HEK293 (cell line): Measurements from ENCODE around the gene POT1.

Experiments
- CTCF ChIA-PET: fragments of 350-600 bp; formaldehyde crosslinking; extraction: SDS; loops from one replicate; lab custom pipeline; 2021; ENCODE audit warnings: antibody characterized with exemption; lab: Yijun Ruan, JAX
- POLR2A ChIA-PET: fragments of 300-600 bp; formaldehyde crosslinking; extraction: SDS; loops from one replicate; lab custom pipeline; 2020; ENCODE audit warnings: antibody characterized with exemption, inconsistent platforms; lab: Yijun Ruan, JAX
- H3K27ac ChIP-seq: fragments of 200-500 bp; sonication (Bioruptor generic); 2 replicates; pipeline ENCODE4 v1.5.1; 2014; ENCODE audit warnings: low read depth, low read length, control low read depth, inconsistent platforms; ENCODE audit errors: extremely low read depth
- H3K36me3 ChIP-seq, 2 experiments: fragments of 200-500 bp in 1 of 2; sonication (Bioruptor generic) in 1 of 2; 1 replicate in 1 of 2; 2 replicates in 1 of 2; pipeline ENCODE4 v1.5.1; 2014 to 2017; ENCODE audit warnings: inconsistent platforms in 2 of 2, low read length in 2 of 2; ENCODE audit not compliant: control insufficient read depth in 2 of 2, insufficient read depth in 1 of 2
- H3K4me1 ChIP-seq: fragments of 200-500 bp; sonication (Bioruptor generic); 2 replicates; pipeline ENCODE4 v1.5.1; 2014; ENCODE audit warnings: mild to moderate bottlenecking, low read length, inconsistent platforms; ENCODE audit not compliant: control insufficient read depth, insufficient read depth
- H3K4me3 ChIP-seq: 2 replicates; pipeline ENCODE4 v1.5.1; 2011; ENCODE audit warnings: low read depth, mild to moderate bottlenecking, control low read depth, low read length, moderate library complexity
- H3K9me3 ChIP-seq: fragments of 200-500 bp; sonication (Bioruptor generic); 2 replicates; pipeline ENCODE4 v1.5.1; 2014; ENCODE audit warnings: low read depth, low read length, inconsistent platforms; ENCODE audit not compliant: control insufficient read depth, insufficient read depth
- GLIS2 ChIP-seq: fragments of 450-650 bp; formaldehyde crosslinking; IDR thresholded peaks from 2 replicates; pipeline ENCODE4 v1.5.1; 2016; ENCODE audit warnings: missing biosample characterization, missing genetic modification characterization
- HOXD13 ChIP-seq: sonication (generic); formaldehyde crosslinking; IDR thresholded peaks from 2 replicates; pipeline ENCODE4 v1.8.0; 2022; ENCODE audit warnings: missing genetic modification reagents, borderline replicate concordance
- KLF8 ChIP-seq: fragments of 450-650 bp; formaldehyde crosslinking; IDR thresholded peaks from 2 replicates; pipeline ENCODE4 v1.5.1; 2016; ENCODE audit warnings: missing biosample characterization, missing genetic modification characterization
- OVOL3 ChIP-seq: fragments of 450-650 bp; formaldehyde crosslinking; IDR thresholded peaks from 2 replicates; pipeline ENCODE4 v1.5.1; 2016; ENCODE audit warnings: missing biosample characterization, missing genetic modification characterization
- PRDM1 ChIP-seq: fragments of 450-650 bp; formaldehyde crosslinking; IDR thresholded peaks from 2 replicates; pipeline ENCODE4; 2016; ENCODE audit warnings: missing biosample characterization, missing genetic modification characterization
- SCRT1 ChIP-seq: fragments of 450-650 bp; formaldehyde crosslinking; IDR thresholded peaks from 2 replicates; pipeline ENCODE4 v1.5.1; 2016; ENCODE audit warnings: missing biosample characterization, missing genetic modification characterization, borderline replicate concordance
- SCRT2 ChIP-seq: fragments of 450-650 bp; formaldehyde crosslinking; IDR thresholded peaks from 2 replicates; pipeline ENCODE4 v1.5.1; 2016; ENCODE audit warnings: missing biosample characterization, missing genetic modification characterization
- TCF7L2 ChIP-seq: IDR thresholded peaks from 2 replicates; pipeline ENCODE4 v1.6.1; 2011; ENCODE audit warnings: low read depth, mild to moderate bottlenecking, inconsistent platforms, low read length, moderate library complexity, borderline replicate concordance
- ZBTB20 ChIP-seq: fragments of 450-650 bp; formaldehyde crosslinking; IDR thresholded peaks from 2 replicates; pipeline ENCODE4 v1.5.1; 2016; ENCODE audit warnings: missing biosample characterization, missing genetic modification characterization
- ZBTB6 ChIP-seq: fragments of 450-650 bp; formaldehyde crosslinking; IDR thresholded peaks from 2 replicates; pipeline ENCODE4 v1.5.1; 2017; ENCODE audit warnings: missing biosample characterization, missing genetic modification characterization
- ZNF10 ChIP-seq: fragments of 450-650 bp; formaldehyde crosslinking; IDR thresholded peaks from 2 replicates; pipeline ENCODE4 v1.5.1; 2017; ENCODE audit warnings: missing biosample characterization, missing genetic modification characterization
- ZNF112 ChIP-seq: fragments of 450-650 bp; formaldehyde crosslinking; IDR thresholded peaks from 2 replicates; pipeline ENCODE4 v1.5.0; 2017; ENCODE audit warnings: missing biosample characterization, missing genetic modification characterization
- ZNF140 ChIP-seq: fragments of 450-650 bp; formaldehyde crosslinking; IDR thresholded peaks from 2 replicates; pipeline ENCODE4 v1.5.1; 2016; ENCODE audit warnings: missing biosample characterization, missing genetic modification characterization
- ZNF169 ChIP-seq: fragments of 450-650 bp; formaldehyde crosslinking; IDR thresholded peaks from 2 replicates; pipeline ENCODE4 v1.5.1; 2016; ENCODE audit warnings: missing biosample characterization, missing genetic modification characterization
- ZNF311 ChIP-seq: fragments of 450-650 bp; formaldehyde crosslinking; IDR thresholded peaks from 2 replicates; pipeline ENCODE4 v1.5.1; 2017; ENCODE audit warnings: missing biosample characterization, missing genetic modification characterization, borderline replicate concordance
- ZNF513 ChIP-seq: fragments of 450-650 bp; IDR thresholded peaks from 2 replicates; pipeline ENCODE4 v1.5.1; 2018; ENCODE audit warnings: missing biosample characterization, missing genetic modification characterization
- ZNF529 ChIP-seq: fragments of 450-650 bp; formaldehyde crosslinking; IDR thresholded peaks from 2 replicates; pipeline ENCODE4 v1.5.1; 2017; ENCODE audit warnings: missing genetic modification characterization, missing biosample characterization; ENCODE audit not compliant: insufficient replicate concordance
- ZNF623 ChIP-seq: fragments of 450-650 bp; formaldehyde crosslinking; IDR thresholded peaks from 2 replicates; pipeline ENCODE4 v1.5.1; 2016; ENCODE audit warnings: missing biosample characterization, missing genetic modification characterization
- ZNF654 ChIP-seq: fragments of 450-650 bp; formaldehyde crosslinking; IDR thresholded peaks from 2 replicates; pipeline ENCODE4 v1.5.1; 2016; ENCODE audit warnings: low read depth, missing biosample characterization, missing genetic modification characterization
- ZNF677 ChIP-seq: fragments of 450-650 bp; IDR thresholded peaks from 2 replicates; pipeline ENCODE4 v1.5.0; 2018; ENCODE audit warnings: missing biosample characterization, mild to moderate bottlenecking, missing genetic modification characterization, moderate library complexity
- ZNF704 ChIP-seq: fragments of 450-650 bp; formaldehyde crosslinking; IDR thresholded peaks from 2 replicates; pipeline ENCODE4 v1.5.1; 2016; ENCODE audit warnings: missing biosample characterization, missing genetic modification characterization
- ZNF768 ChIP-seq: fragments of 450-650 bp; formaldehyde crosslinking; IDR thresholded peaks from 2 replicates; pipeline ENCODE4 v1.5.1; 2018; ENCODE audit warnings: missing biosample characterization, mild to moderate bottlenecking, missing genetic modification characterization

Gene POT1

GRCh38 chr7:124781418-124781817 is 148.2 kb downstream of the POT1 start:
- Histone ChIP-seq H3K36me3 (no peaks in the 10 kb centered on the region), H3K27ac (no peak overlapping the region), H3K9me3 (no peaks in the 10 kb centered on the region), H3K4me1 (0 out of 2 replicates have a peak, but pooled peaks cover 2% of the 10 kb centered on the region), H3K4me3 (no peak overlapping the region)
- ChIA-PET CTCF (no interaction called here), POLR2A (no interaction called here)
- no peak for TF ChIP-seq PRDM1 (tag by site-specific recombination)
- no peak for TF ChIP-seq ZNF10 (tag by site-specific recombination)
- TF ChIP-seq SCRT2 (tag by site-specific recombination): no peak
- TF ChIP-seq KLF8 (tag by site-specific recombination): no peak
- TF ChIP-seq ZNF677 (tag by site-specific recombination): no peak
- TF ChIP-seq ZNF513 (tag by site-specific recombination): no peak
- no peak for TF ChIP-seq HOXD13 (CRISPR knock-in tag)
- no peak for TF ChIP-seq ZNF768 (tag by site-specific recombination)

GRCh38 chr7:124780608-124781007 is 149.0 kb downstream of the POT1 start:
- POLR2A ChIA-PET: no interaction called here
- Histone ChIP-seq H3K27ac (no peak overlapping the region), H3K9me3 (no peaks in the 10 kb centered on the region), H3K4me1 (peaks cover 5% of the 10 kb centered on the region; the same call in 1 of the 2 replicates), H3K4me3 (no peak overlapping the region), H3K36me3 (no peaks in the 10 kb centered on the region)
- CTCF ChIA-PET: interaction anchor here (1.3 to 1.8 kb wide), 2 partner anchors 625 to 983 kb away, joined by 3 to 5 read pairs; no protein-coding TSS in a partner anchor
- no peak for TF ChIP-seq ZNF112 (tag by site-specific recombination)
- no peak for TF ChIP-seq ZNF529 (tag by site-specific recombination)
- TF ChIP-seq OVOL3 (tag by site-specific recombination): no peak
- no peak for TF ChIP-seq SCRT1 (tag by site-specific recombination)
- TF ChIP-seq ZNF311: no peak
- TF ChIP-seq ZNF704 (tag by site-specific recombination): no peak
- TF ChIP-seq ZNF169 (tag by site-specific recombination): no peak
- no peak for TF ChIP-seq TCF7L2
- TF ChIP-seq GLIS2 (tag by site-specific recombination): no peak
- TF ChIP-seq ZBTB6: no peak
- TF ChIP-seq ZBTB20: no peak
- no peak for TF ChIP-seq ZNF654
- TF ChIP-seq ZNF140 (tag by site-specific recombination): no peak
- no peak for TF ChIP-seq ZNF623
